Measurements from ENCODE around the gene MAGI1. TPM values are rescaled to one million over a fixed set of nuclear protein-coding genes. Genes with fewer than 3 reads are reported as not detected.

MAGI1 gene
- total RNA-seq, 1 donor = 13.0 TPM

DNA sequence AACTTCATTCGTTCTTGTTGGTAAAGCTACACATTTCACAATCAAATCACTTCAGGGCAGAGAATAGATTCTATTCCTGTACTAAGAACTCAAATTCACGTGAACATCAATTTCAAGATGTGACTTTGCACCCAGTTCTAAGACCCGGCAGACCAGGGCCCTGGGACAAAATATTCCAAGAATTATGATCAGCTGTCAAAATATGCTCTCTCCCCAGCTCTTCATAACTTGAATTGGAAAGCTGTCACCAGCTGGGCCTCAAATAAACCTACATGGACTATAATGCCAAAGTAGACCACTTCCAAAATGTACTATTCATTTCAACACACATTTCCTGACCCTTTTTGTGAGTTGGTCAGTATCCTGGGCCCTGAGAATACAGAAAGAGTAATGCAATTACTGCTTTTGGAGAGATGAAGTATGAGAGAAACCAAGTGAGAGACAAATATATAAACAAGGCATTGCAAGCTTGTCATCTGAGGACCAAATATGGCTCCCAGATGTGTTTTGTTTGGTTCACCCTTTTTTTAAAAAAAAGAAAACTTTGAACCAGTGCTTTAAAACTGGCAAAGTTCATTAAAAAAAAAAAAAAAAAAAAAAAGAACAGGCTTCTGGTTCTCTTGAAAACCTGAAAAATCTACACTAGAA, 14.9 kb downstream of the MAGI1 start:
- H3K4me3 ChIP-seq (ENCODE audit: low read depth, low read length) = no peak overlapping the region
- no peak for DNase-seq (ENCODE audit: low read depth)

DNA sequence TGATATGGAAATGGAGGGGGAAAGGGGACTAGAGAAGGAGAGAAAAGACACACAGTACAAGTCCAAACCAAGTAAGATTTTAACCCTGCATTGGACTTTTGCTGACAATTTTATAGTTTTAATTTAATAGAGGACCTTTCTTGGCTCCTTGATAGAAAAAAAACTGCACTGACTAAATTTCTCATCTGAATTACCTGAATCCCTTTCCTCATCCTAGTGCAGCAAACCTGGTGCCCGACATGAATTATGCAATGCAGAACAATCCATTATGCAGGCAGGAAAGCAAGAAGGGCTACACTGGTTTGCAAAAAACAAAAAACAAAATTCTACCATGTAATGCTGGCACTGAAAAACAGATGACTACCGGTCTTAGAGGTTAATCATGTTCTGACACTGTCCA, 15.5 kb downstream of the MAGI1 start:
- TF ChIP-seq, protein P1, sequence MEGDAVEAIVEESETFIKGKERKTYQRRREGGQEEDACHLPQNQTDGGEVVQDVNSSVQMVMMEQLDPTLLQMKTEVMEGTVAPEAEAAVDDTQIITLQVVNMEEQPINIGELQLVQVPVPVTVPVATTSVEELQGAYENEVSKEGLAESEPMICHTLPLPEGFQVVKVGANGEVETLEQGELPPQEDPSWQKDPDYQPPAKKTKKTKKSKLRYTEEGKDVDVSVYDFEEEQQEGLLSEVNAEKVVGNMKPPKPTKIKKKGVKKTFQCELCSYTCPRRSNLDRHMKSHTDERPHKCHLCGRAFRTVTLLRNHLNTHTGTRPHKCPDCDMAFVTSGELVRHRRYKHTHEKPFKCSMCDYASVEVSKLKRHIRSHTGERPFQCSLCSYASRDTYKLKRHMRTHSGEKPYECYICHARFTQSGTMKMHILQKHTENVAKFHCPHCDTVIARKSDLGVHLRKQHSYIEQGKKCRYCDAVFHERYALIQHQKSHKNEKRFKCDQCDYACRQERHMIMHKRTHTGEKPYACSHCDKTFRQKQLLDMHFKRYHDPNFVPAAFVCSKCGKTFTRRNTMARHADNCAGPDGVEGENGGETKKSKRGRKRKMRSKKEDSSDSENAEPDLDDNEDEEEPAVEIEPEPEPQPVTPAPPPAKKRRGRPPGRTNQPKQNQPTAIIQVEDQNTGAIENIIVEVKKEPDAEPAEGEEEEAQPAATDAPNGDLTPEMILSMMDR (IDR thresholded peaks at IDR 0.05; ENCODE audit: insufficient read depth, low read length) = no peak
- DNase-seq (ENCODE audit: low read depth) = no peak
- no peak overlapping the region for H3K4me3 ChIP-seq (ENCODE audit: low read depth, low read length)

More for the DNA sequence above, 14.9 kb downstream of the MAGI1 start:
- TF ChIP-seq, protein P1 (IDR thresholded peaks at IDR 0.05; ENCODE audit: insufficient read depth, low read length) = no peak

DNA sequence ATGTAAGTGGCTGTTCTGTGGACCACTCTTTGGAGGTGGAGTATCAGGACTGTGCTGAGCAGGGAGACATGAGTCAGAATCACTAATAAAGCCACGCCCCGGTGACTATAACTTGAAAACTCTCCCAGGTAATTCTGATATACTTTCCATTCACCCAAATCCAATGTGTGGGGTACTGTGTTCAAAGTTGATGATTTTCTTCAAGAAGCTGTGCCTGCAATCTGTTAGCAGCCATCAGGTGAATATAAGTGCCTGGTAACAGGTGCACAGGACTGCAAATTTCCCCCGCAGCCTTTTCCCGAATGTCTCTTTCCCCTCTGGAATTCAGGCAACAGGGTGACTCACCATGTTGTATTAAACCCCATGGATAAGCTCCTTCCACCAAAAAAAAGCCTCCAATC, 17.0 kb downstream of the MAGI1 start:
- no peak overlapping the region for H3K4me3 ChIP-seq (ENCODE audit: low read depth, low read length)
- TF ChIP-seq, protein P1 (IDR thresholded peaks at IDR 0.05; ENCODE audit: insufficient read depth, low read length) = no peak
- peak; percentile 28 for DNase-seq (ENCODE audit: low read depth)

DNA sequence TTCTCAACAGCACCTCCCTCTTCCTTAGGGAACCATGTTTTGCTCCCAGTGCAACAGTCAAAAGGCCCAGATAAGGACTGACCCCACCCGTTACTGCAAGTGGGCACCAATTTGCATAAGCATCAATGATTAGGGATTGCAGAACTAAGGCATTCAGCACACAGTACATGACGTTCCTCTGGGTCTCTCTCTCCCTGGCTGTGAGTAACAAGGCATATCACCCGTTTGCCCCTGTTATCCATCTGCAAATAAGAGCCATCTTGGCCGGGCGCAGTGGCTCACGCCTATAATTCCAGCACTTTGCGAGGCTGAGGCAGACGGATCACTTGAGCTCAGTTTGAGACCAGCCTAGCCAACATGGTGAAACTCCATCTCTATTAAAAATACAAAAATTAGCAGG, 18.8 kb downstream of the MAGI1 start:
- H3K4me3 ChIP-seq (ENCODE audit: low read depth, low read length) = no peak overlapping the region
- TF ChIP-seq, protein P1 (IDR thresholded peaks at IDR 0.05; ENCODE audit: insufficient read depth, low read length) = no peak
- DNase-seq (ENCODE audit: low read depth) = no peak

DNA sequence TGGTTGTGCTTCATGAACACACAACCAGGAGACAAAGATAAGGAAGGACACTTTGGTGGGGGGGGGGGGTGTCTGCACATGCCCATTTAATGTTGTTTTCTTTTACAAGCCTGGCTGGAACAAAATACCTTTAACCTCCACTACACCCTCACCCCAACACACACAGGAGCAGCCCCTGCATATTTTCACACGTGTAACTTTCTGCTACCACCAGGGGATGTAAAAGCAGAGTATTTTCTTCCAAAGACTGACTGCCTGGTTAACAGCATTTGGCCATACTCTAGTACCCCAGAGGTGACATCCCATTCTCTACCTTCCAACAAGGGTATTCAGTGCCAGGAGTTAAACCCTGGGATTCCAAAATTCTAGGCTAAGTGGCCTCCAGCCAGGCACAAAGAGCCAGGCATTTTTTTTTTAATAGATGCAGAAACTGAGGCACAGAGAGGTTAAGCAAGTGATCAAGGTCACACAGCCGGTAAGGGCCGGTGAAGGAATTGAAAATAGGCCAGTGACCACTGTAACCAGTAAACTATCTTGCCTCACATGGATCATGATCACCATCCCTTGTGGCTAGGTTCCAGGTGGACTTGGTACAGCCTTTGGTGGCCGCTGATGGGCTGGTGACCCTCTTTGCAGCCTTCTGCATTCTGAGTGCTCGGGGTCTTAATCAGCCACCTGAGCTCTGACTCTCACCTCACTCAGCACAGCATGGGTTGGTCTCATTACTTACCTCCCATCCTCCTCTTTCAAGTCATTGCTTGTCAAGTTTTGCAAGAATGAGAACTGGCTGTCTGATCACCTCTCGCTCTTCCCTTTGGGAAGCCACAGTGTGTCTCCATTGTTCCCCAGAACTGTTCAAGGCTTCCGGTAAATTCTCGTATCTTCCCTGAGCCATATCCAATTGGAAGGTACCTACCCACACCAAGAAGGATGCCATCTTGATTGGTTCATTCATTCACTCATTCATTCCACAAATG, 20.4 kb downstream of the MAGI1 start:
- no peak overlapping the region for H3K4me3 ChIP-seq (ENCODE audit: low read depth, low read length)
- DNase-seq (ENCODE audit: low read depth) = no peak
- TF ChIP-seq, protein P1 (IDR thresholded peaks at IDR 0.05; ENCODE audit: insufficient read depth, low read length) = no peak

DNA sequence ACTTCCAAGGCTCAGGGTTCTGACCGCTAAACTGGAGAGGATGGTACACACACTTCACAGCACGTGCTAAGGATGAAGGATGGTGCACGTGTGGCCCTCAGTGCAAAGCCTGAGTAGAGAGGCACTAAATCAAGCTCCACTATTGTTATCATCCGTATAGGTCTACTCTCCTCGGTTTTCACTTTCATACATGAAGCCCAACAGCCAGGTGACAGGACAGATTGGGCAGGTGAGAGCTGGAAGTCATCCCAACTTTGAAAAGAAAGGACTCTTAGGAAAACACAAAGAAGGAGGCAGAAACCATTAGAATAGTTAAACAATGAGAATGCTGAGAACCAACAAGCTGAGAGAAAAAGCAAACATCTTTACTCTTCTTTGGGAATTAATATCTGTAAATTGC, 21.1 kb downstream of the MAGI1 start:
- no peak overlapping the region for H3K4me3 ChIP-seq (ENCODE audit: low read depth, low read length)
- TF ChIP-seq, protein P1 (IDR thresholded peaks at IDR 0.05; ENCODE audit: insufficient read depth, low read length) = no peak
- DNase-seq (ENCODE audit: low read depth) = no peak
